Smooth muscle cell (in vitro differentiated cells): ENCODE measurements around the gene TNFSF8. TPM values are rescaled to one million over a fixed set of nuclear protein-coding genes. Genes with fewer than 3 reads are reported as not detected.

ENCODE experiments used
- DNase-seq: peaks from one replicate; lab custom pipeline; 2025; ENCODE audit not compliant: unreplicated experiment; lab: John Stamatoyannopoulos, UW
- H2AFZ ChIP-seq: fragments of 200-600 bp; sonication (generic); 2 replicates; pipeline ENCODE4 v1.6.0; 2016; ENCODE audit warnings: antibody characterized with exemption, low read depth, mild to moderate bottlenecking
- H3F3A ChIP-seq: fragments of 200-600 bp; sonication (generic); 2 replicates; pipeline ENCODE4 v1.6.0; 2017; ENCODE audit warnings: antibody characterized with exemption, low read depth
- H3K27ac ChIP-seq: fragments of 200-600 bp; sonication (generic); 2 replicates; pipeline ENCODE4 v1.5.1; 2016; ENCODE audit warnings: low read depth, mild to moderate bottlenecking
- H3K27me3 ChIP-seq: fragments of 200-600 bp; sonication (generic); 2 replicates; pipeline ENCODE4 v1.6.1; 2016; ENCODE audit warnings: low read depth, mild to moderate bottlenecking
- H3K36me3 ChIP-seq: fragments of 200-600 bp; sonication (generic); 2 replicates; pipeline ENCODE4 v1.5.1; 2016; ENCODE audit warnings: low read depth
- H3K4me1 ChIP-seq: fragments of 200-600 bp; sonication (generic); 2 replicates; pipeline ENCODE4 v1.5.1; 2016; ENCODE audit warnings: low read depth
- H3K4me2 ChIP-seq: fragments of 200-600 bp; sonication (generic); 2 replicates; pipeline ENCODE4 v1.6.0; 2016; ENCODE audit warnings: mild to moderate bottlenecking
- H3K4me3 ChIP-seq: fragments of 200-600 bp; sonication (generic); 2 replicates; pipeline ENCODE4 v1.5.1; 2016; ENCODE audit warnings: mild to moderate bottlenecking
- H3K79me2 ChIP-seq: fragments of 200-600 bp; sonication (generic); 2 replicates; pipeline ENCODE4 v1.6.0; 2016; ENCODE audit warnings: low read depth, mild to moderate bottlenecking
- H3K9ac ChIP-seq: fragments of 200-600 bp; sonication (generic); 2 replicates; pipeline ENCODE4 v1.6.0; 2016; ENCODE audit warnings: low read depth
- H3K9me3 ChIP-seq: fragments of 200-600 bp; sonication (generic); replicated peaks from 2 replicates; pipeline ENCODE4 v1.5.1; 2016; ENCODE audit warnings: low read depth
- H4K20me1 ChIP-seq: fragments of 200-600 bp; sonication (generic); 2 replicates; pipeline ENCODE4 v1.6.0; 2016; ENCODE audit warnings: low read depth
- WGBS: methylation state at CpG from one replicate; pipeline ENCODE4 v1.1.7; 2016; ENCODE audit warnings: low lambda C conversion rate; 5-methylcytosine and 5-hydroxymethylcytosine counted together
- polyA plus RNA-seq: library from polyadenylated mRNA; unstranded; fragments of >200 nt; fragmentation: Nextera tagmentation; extraction: Ambion mirVana; gene quantifications from 2 replicates; pipeline ENCODE4 v1.2.1, GENCODE V29; 2016
- total RNA-seq: library from RNA; depleted of rRNA; stranded (reverse); fragments of >200 nt; gene quantifications from 2 replicates; pipeline ENCODE4 v1.2.3, GENCODE V29; 2014
- TF ChIP-seq, protein P1 (sequence below): fragments of 200-600 bp; sonication (generic); IDR thresholded peaks from 2 replicates; pipeline ENCODE4 v1.5.1; 2017; ENCODE audit warnings: borderline replicate concordance, mild to moderate bottlenecking, antibody characterized with exemption; ENCODE audit not compliant: insufficient read depth, poor library complexity, severe bottlenecking

The TNFSF8 gene
- total and polyA plus RNA-seq, 2 experiments from 2014 or later: not detected

DNA sequence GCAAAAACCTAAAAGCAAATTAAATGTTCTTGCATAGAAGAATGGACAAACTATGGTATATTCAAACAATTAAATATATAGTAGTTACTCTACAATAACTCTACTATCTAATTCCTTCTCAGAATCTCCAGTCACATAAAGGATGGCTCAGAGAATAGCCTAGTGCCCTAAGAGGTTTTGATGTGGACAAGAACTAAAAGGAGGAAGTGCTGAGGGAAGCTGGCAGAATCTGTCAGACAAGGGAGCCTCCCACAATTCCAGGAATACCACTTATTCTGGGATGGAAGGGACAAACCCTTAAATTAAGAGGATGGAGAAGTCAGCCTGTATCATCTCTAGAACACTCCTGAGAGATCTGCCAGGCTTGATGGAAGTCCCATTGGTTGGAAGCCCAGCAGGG is 30.4 kb downstream of the TNFSF8 start:
- TF ChIP-seq, protein P1, sequence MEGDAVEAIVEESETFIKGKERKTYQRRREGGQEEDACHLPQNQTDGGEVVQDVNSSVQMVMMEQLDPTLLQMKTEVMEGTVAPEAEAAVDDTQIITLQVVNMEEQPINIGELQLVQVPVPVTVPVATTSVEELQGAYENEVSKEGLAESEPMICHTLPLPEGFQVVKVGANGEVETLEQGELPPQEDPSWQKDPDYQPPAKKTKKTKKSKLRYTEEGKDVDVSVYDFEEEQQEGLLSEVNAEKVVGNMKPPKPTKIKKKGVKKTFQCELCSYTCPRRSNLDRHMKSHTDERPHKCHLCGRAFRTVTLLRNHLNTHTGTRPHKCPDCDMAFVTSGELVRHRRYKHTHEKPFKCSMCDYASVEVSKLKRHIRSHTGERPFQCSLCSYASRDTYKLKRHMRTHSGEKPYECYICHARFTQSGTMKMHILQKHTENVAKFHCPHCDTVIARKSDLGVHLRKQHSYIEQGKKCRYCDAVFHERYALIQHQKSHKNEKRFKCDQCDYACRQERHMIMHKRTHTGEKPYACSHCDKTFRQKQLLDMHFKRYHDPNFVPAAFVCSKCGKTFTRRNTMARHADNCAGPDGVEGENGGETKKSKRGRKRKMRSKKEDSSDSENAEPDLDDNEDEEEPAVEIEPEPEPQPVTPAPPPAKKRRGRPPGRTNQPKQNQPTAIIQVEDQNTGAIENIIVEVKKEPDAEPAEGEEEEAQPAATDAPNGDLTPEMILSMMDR: no peak
- Histone ChIP-seq H3K4me3 (no peak overlapping the region), H3K9ac (no peak overlapping the region), H3K27ac (no peak overlapping the region), H2AFZ (no peak overlapping the region), H3K9me3 (no peaks in the 10 kb centered on the region), H4K20me1 (no peaks in the 10 kb centered on the region), H3K4me1 (peaks cover 4% of the 10 kb centered on the region), H3K4me2 (no peak overlapping the region), H3F3A (peaks cover 6% of the 10 kb centered on the region), H3K36me3 (no peaks in the 10 kb centered on the region), H3K79me2 (no peaks in the 10 kb centered on the region), H3K27me3 (no peaks in the 10 kb centered on the region)
- DNase-seq: no peak

DNA sequence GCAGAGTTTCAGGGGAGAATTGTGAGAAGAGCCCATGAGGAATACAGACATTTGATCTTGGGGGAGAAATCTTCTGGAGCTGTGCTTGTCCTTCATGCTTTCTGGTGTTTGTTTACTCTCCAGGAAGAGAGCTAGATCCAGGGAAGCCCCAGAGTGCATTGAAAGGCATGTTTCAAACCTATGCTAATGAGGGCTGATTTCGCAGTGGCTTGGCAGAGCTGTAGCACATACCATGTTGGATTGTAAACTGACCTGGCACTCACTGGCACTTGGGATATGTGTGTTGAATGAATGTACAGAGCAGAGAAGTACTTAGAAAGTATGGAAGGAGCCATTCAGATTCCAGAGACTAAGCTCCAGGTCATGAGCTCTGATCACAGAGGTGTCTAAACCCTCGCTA is 30.9 kb downstream of the TNFSF8 start:
- H4K20me1 ChIP-seq: no peaks in the 10 kb centered on the region
- H3K79me2 ChIP-seq: no peaks in the 10 kb centered on the region
- no peak for DNase-seq
- no peaks in the 10 kb centered on the region for H3K27me3 ChIP-seq
- TF ChIP-seq, protein P1: no peak
- H2AFZ ChIP-seq: no peak overlapping the region
- peaks cover 6% of the 10 kb centered on the region for H3F3A ChIP-seq
- no peak overlapping the region for H3K27ac ChIP-seq
- H3K36me3 ChIP-seq: no peaks in the 10 kb centered on the region
- no peaks in the 10 kb centered on the region for H3K9me3 ChIP-seq
- H3K4me1 ChIP-seq: peaks cover 4% of the 10 kb centered on the region
- no peak overlapping the region for H3K9ac ChIP-seq
- no peak overlapping the region for H3K4me2 ChIP-seq
- no peak overlapping the region for H3K4me3 ChIP-seq
- WGBS: 95% methylated on average over 2 of the region's 2 CpGs

DNA sequence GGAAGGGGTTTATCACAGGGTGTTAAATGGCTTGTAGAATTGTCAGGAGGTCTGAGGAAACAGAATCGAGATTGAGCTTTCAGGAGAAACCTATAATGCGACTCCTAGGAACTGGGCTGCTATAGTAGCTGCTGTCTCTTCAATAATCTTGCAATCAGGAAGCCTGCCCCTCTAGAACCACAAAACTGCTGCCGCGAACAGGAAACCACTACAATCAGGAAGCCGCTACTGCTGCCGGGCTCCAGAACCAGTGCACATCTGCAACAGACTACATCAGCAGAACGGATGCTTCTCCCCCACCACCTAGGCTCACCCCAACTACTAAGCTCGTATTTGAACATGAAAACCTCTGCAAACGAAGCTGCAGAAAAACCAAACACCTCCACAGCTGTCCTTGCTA is 31.6 kb downstream of the TNFSF8 start:
- no peak overlapping the region for H3K4me2 ChIP-seq
- WGBS: 66% methylated on average over 9 of the region's 9 CpGs
- H3K27me3 ChIP-seq: no peaks in the 10 kb centered on the region
- no peak overlapping the region for H3K9ac ChIP-seq
- no peak overlapping the region for H2AFZ ChIP-seq
- H3K36me3 ChIP-seq: no peaks in the 10 kb centered on the region
- no peak overlapping the region for H3K27ac ChIP-seq
- H3K4me3 ChIP-seq: no peak overlapping the region
- DNase-seq: no peak
- H3K79me2 ChIP-seq: no peaks in the 10 kb centered on the region
- TF ChIP-seq, protein P1: no peak
- H4K20me1 ChIP-seq: no peaks in the 10 kb centered on the region
- peaks cover 6% of the 10 kb centered on the region for H3F3A ChIP-seq
- H3K9me3 ChIP-seq: no peaks in the 10 kb centered on the region
- peaks cover 4% of the 10 kb centered on the region for H3K4me1 ChIP-seq

DNA sequence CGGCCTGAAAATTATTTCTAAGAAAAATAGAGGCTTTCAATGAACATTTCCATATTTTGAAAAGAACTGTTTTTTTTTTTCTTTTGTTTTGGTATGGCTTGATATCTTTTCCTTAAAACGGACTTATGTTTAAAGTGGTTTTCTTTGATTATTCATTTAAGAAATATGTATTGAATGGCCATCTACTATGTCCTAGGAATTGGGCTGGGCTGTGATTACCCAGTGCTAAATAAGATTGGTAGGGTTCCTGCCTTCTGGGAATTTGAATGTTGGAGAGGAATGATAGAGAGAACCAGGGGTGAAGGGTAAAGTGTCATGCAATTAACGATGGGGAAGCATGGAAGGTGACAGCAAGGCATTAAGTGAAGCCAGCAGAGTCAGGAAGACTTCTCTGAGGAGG is 33.2 kb downstream of the TNFSF8 start:
- H2AFZ ChIP-seq: no peak overlapping the region
- peaks cover 6% of the 10 kb centered on the region for H3F3A ChIP-seq
- DNase-seq: no peak
- peaks cover 4% of the 10 kb centered on the region for H3K4me1 ChIP-seq
- TF ChIP-seq, protein P1: no peak
- 74% methylated on average over 3 of the region's 3 CpGs for WGBS
- no peaks in the 10 kb centered on the region for H3K79me2 ChIP-seq
- H3K4me2 ChIP-seq: no peak overlapping the region
- H3K9me3 ChIP-seq: no peaks in the 10 kb centered on the region
- no peaks in the 10 kb centered on the region for H3K36me3 ChIP-seq
- no peaks in the 10 kb centered on the region for H3K27me3 ChIP-seq
- no peak overlapping the region for H3K4me3 ChIP-seq
- H3K27ac ChIP-seq: no peak overlapping the region
- H3K9ac ChIP-seq: no peak overlapping the region
- no peaks in the 10 kb centered on the region for H4K20me1 ChIP-seq
